Ishikawa (cell line): ENCODE data around the gene ANKRD33B.

Experiments
- CEBPB ChIP-seq: IDR thresholded peaks from 2 replicates; pipeline ENCODE4 v1.6.1; 2012
- NFIC ChIP-seq: IDR thresholded peaks from 2 replicates; pipeline ENCODE4 v1.6.1; 2012
- REST ChIP-seq: IDR thresholded peaks from 2 replicates; pipeline ENCODE4 v1.6.1; 2012; ENCODE audit warnings: low read depth, mild to moderate bottlenecking
- TAF1 ChIP-seq: IDR thresholded peaks from 2 replicates; pipeline ENCODE4 v1.6.1; 2012; ENCODE audit warnings: low read depth, mild to moderate bottlenecking
- YY1 ChIP-seq: IDR thresholded peaks from 2 replicates; pipeline ENCODE4 v1.6.1; 2012; ENCODE audit warnings: low read depth
- TF ChIP-seq, protein P1 (sequence below): IDR thresholded peaks from 2 replicates; pipeline ENCODE4 v1.6.1; 2012

DNA sequence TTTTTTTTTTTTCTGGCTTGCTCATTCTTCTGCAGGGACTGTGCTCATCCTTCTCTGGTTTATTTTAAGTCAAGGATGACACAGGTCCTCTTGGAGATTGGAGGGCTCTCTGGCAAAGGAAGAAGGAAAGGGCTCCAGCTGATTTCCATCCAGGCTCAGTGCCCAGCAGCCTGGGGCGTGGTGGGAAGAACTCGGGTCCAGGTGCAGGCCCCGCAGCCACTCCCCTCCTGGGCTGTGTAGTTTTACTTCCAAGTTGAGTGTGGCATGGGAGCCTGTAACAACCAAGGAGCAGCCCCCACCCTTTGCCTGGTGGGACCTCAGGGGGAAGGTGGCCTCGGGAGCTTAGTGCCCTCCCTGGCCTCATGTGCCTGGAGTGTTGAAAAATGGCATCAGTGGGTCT is 58.9 kb downstream of the ANKRD33B start:
- no peak for TF ChIP-seq CEBPB
- TF ChIP-seq, protein P1, sequence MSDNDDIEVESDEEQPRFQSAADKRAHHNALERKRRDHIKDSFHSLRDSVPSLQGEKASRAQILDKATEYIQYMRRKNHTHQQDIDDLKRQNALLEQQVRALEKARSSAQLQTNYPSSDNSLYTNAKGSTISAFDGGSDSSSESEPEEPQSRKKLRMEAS: no peak
- no peak for TF ChIP-seq NFIC
- no peak for TF ChIP-seq TAF1
- no peak for TF ChIP-seq YY1
- no peak for TF ChIP-seq REST
